Measurements from ENCODE around the gene FCMR.

GRCh38 chr1:206965781-206966180, 44.0 kb upstream of the FCMR start:
- TF ChIP-seq CTCF (IDR thresholded peaks at IDR 0.05; ENCODE audit: low read depth, low read length, missing input control) (no peak), GABPA (IDR thresholded peaks at IDR 0.05 in 1 of 2, conservative IDR thresholded peaks at IDR 0.05 in 1 of 2) (no peak), ATF3 (IDR thresholded peaks at IDR 0.05) (no peak), REST (IDR thresholded peaks at IDR 0.05) (no peak)

All from liver (tissue), 3 donors.